Heart right ventricle (tissue), 16 donors: Measurements from ENCODE around the gene CYGB. TPM values are rescaled to one million over a fixed set of nuclear protein-coding genes. Genes with fewer than 3 reads are reported as not detected.

Experiments used
- ATAC-seq, 8 donors: fragments of 200-7000 bp; cut with Tn5 transposase; one replicate each; pipeline ENCODE4 v1.9.1; 2020; ENCODE audit warnings: mild to moderate bottlenecking in 8 of 8, moderate library complexity in 8 of 8, moderate number of reproducible peaks in 1 of 8
- DNase-seq, 2 donors: peaks; one replicate each; pipeline ENCODE4 v3.0.0-alpha.2; 2020
- H3K27ac ChIP-seq, 10 donors: fragments of 200-600 bp; sonication (generic) in 2 of 10; one replicate each; pipeline versions ENCODE4 v1.5.0 to v1.8.0; 2020 to 2022; ENCODE audit warnings: mild to moderate bottlenecking in 3 of 10
- H3K27me3 ChIP-seq, 7 donors: fragments of 200-600 bp; one replicate each; pipeline ENCODE4 v1.8.0; 2021 to 2022; ENCODE audit warnings: mild to moderate bottlenecking in 2 of 7
- H3K36me3 ChIP-seq, 9 donors: fragments of 200-600 bp; sonication (generic) in 1 of 9; one replicate each; pipeline versions ENCODE4 v1.5.0 to v1.8.0; 2020 to 2022; ENCODE audit warnings: mild to moderate bottlenecking in 2 of 9
- H3K4me1 ChIP-seq, 9 donors: fragments of 200-600 bp; sonication (generic) in 1 of 9; one replicate each; pipeline versions ENCODE4 v1.5.0 to v1.8.0; 2020 to 2022; ENCODE audit warnings: mild to moderate bottlenecking in 4 of 9
- H3K4me3 ChIP-seq, 10 donors: fragments of 200-600 bp; sonication (generic) in 2 of 10; one replicate each; pipeline versions ENCODE4 v1.5.0 to v1.8.0; 2020 to 2022; ENCODE audit warnings: mild to moderate bottlenecking in 7 of 10, moderate library complexity in 2 of 10
- H3K9me3 ChIP-seq, 11 donors: fragments of 200-600 bp in 10 of 11; sonication (generic) in 2 of 11; one replicate each; pipeline versions ENCODE4 v1.5.0 to v1.8.0; 2013 to 2022; ENCODE audit warnings: mild to moderate bottlenecking in 2 of 11, control low read depth in 1 of 11, moderate library complexity in 1 of 11
- WGBS, 2 donors: extraction: QIAGEN DNeasy Blood & Tissue Kit; methylation state at CpG; one replicate each; pipeline ENCODE4 v1.1.7; 2013; ENCODE audit warnings: inconsistent platforms in 1 of 2; 5-methylcytosine and 5-hydroxymethylcytosine counted together
- intact Hi-C, 10 donors: fragments of 100-400 bp; cut with DNase I; formaldehyde crosslinking; loops; one replicate each; pipeline versions ENCODE4 v1.11.1 to v1.14.2; 2022
- polyA plus RNA-seq, 2 donors: library from polyadenylated mRNA; stranded (reverse); fragments of 200-250 nt; gene quantifications; one replicate each; pipeline ENCODE4 v1.2.3, GENCODE V29; 2013
- total RNA-seq, 10 donors: library from RNA; stranded (reverse); fragmentation: NEBNext Ultra II Directional in 3 of 10; extraction: Animal tissue kit (Norgen Biotek cat#: 25700) in 3 of 10; gene quantifications; one replicate each; pipeline versions ENCODE4 v1.2.1 to v1.2.4, GENCODE V29; 2021 to 2023
- TF ChIP-seq, protein P1 (sequence below), 9 donors: fragments of 200-600 bp; sonication (generic) in 2 of 9; IDR thresholded peaks; one replicate each; pipeline versions ENCODE4 v1.5.0 to v1.8.0; 2021 to 2022; ENCODE audit warnings: antibody characterized with exemption in 9 of 9, mild to moderate bottlenecking in 5 of 9, moderate library complexity in 1 of 9
- donor health status: Arrhythmogenic right ventricular cardiomyopathy.
- donor health status: ischemic (EF 13 %, LVEDD 7.1; RV severe dilation, severe dysfunction).
- donor health status: healthy with polysubstance abuse.
- donor health status: DM: no; HTN: yes; CAD: no.
- donor health status: DM: no; HTN: no; CAD: no.
- donor health status: ischemic (EF 25% LVEDD 6.9; RV normal size, moderate dysfunction).
- donor health status: ischemic (EF 25% LVEDD 5.7; RV mildly dilated, moderate dysfunction).
- donor health status: healthy.
- donor health status: DM: yes; HTN: yes; CAD: no.
- donor health status: Ischemic cardiomyopathy.
- donor health status: ischemic (EF 35%, LVEDD 5.7; RV mildly dilated, moderate dysfunction).
- donor health status: nonischemic (EF 11% LVEDD 7.7; RV severe dilation, severe dysfunction).
- donor health status: DM: yes; HTN: yes; CAD: no.
- donor health status: PGD.
- donor health status: ischemic (EF 29% LVEDD 5.4; RV normal size, mild dysfunction).
- donor health status: nonischemic (EF 23%, LVEDD 6.1; RV moderate dilation, normal function).

Gene CYGB
- total and polyA plus RNA-seq, 12 donors, result 9.3 to 57.7 (median 21.1) TPM

DNA sequence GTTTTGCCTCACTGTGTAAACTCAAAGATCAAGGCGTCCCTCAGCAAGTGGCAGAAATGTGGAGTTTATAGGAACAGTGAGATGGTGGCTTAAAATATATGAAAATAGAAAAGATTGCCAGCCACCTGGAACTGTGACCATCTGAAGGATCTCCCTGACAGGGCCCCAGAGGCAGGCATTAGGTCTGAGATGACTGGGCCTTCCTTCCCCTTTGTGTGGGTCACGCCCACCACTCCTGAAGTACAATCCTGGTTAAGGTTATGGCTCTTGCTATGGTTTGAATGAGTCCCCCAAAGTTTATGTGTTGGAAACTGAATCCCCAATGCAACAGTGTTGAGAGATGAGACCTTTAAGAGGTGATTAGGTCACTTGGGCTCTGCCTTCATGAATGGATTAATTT, 41.8 kb upstream of the CYGB start:
- ATAC-seq (no peak), DNase-seq (no peak)
- Histone ChIP-seq H3K27me3 (peaks cover 0 to 4% (median 0%) of the 10 kb centered on the region in 7 donors), H3K36me3 (no peaks in the 10 kb centered on the region), H3K4me1 (peaks cover 0 to 5% (median 0%) of the 10 kb centered on the region in 9 donors), H3K4me3 (no peak overlapping the region), H3K9me3 (no peaks in the 10 kb centered on the region), H3K27ac (no peak overlapping the region)
- 93 to 100% methylated on average over 2 of the region's 2 CpGs for WGBS, 2 donors
- TF ChIP-seq, protein P1, sequence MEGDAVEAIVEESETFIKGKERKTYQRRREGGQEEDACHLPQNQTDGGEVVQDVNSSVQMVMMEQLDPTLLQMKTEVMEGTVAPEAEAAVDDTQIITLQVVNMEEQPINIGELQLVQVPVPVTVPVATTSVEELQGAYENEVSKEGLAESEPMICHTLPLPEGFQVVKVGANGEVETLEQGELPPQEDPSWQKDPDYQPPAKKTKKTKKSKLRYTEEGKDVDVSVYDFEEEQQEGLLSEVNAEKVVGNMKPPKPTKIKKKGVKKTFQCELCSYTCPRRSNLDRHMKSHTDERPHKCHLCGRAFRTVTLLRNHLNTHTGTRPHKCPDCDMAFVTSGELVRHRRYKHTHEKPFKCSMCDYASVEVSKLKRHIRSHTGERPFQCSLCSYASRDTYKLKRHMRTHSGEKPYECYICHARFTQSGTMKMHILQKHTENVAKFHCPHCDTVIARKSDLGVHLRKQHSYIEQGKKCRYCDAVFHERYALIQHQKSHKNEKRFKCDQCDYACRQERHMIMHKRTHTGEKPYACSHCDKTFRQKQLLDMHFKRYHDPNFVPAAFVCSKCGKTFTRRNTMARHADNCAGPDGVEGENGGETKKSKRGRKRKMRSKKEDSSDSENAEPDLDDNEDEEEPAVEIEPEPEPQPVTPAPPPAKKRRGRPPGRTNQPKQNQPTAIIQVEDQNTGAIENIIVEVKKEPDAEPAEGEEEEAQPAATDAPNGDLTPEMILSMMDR (IDR thresholded peaks at IDR 0.05), result no peak
- intact Hi-C loops, result no loop called here

GRCh38 chr17:76578376-76578775, 40.9 kb upstream of the CYGB start:
- H3K36me3 ChIP-seq, result no peaks in the 10 kb centered on the region
- ATAC-seq, result no peak
- TF ChIP-seq, protein P1 (IDR thresholded peaks at IDR 0.05), result no peak
- peaks cover 0 to 5% (median 0%) of the 10 kb centered on the region in 9 donors for H3K4me1 ChIP-seq
- WGBS, 2 donors, result 81 to 88% methylated on average over 5 of the region's 5 CpGs
- H3K27ac ChIP-seq, result no peak overlapping the region
- no peak for DNase-seq
- H3K27me3 ChIP-seq, result no peaks in the 10 kb centered on the region
- intact Hi-C loops, result no loop called here
- no peaks in the 10 kb centered on the region for H3K9me3 ChIP-seq
- no peak overlapping the region for H3K4me3 ChIP-seq

DNA sequence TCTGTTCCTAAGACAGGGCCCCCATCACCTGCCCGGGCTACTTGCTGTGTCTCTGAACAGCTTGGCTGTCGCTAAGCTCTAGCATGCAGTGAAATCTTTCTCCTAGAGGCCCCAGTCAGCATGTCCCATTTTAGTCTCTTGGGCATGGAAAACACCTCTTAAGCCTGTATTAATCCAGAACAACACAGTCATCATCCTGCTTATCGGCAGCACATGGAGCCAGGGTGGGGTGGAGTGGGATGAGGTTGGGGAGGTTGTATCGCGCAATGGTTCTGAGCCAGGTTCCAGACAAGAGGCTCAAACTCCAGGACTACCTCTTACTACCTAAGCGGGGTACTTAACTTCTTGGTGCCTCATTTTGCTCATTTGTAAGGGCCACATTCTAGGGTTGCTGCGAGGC, 40.4 kb upstream of the CYGB start:
- H3K27me3 ChIP-seq, result no peaks in the 10 kb centered on the region
- no peaks in the 10 kb centered on the region for H3K9me3 ChIP-seq
- H3K36me3 ChIP-seq, result no peaks in the 10 kb centered on the region
- TF ChIP-seq, protein P1 (IDR thresholded peaks at IDR 0.05), result no peak
- ATAC-seq (no peak), DNase-seq (no peak)
- intact Hi-C loops, result no loop called here
- H3K4me3 ChIP-seq, result no peak overlapping the region
- 94 to 99% methylated on average over 7 of the region's 7 CpGs for WGBS, 2 donors
- no peak overlapping the region for H3K27ac ChIP-seq
- H3K4me1 ChIP-seq, result peaks cover 0 to 5% (median 0%) of the 10 kb centered on the region in 9 donors

DNA sequence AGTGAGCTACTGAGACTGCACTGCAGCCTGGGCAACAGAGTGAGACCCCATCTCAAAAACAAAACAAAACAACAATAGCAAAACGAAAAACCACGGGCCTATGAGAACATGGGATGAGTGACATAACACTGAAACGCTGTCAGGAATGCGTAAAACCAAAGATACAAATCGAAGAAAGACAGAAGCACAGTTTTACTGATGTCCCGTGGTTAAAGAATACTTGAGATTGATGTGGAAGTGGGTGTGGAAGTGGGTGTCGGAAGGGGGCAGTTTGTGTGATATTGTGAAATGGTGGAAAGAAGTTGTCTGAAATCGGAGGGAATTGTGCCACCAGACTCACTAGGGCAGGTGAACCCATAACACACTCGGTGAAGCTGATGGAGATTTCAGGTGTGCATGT, 38.7 kb upstream of the CYGB start:
- DNase-seq (no peak), ATAC-seq (no peak)
- Histone ChIP-seq H3K27ac (no peak overlapping the region), H3K9me3 (no peaks in the 10 kb centered on the region), H3K4me3 (no peak overlapping the region), H3K36me3 (no peaks in the 10 kb centered on the region), H3K27me3 (no peaks in the 10 kb centered on the region), H3K4me1 (peaks cover 0 to 5% (median 0%) of the 10 kb centered on the region in 9 donors)
- 89 to 93% methylated on average over 9 of the region's 9 CpGs for WGBS, 2 donors
- intact Hi-C loops, result no loop called here
- TF ChIP-seq, protein P1 (IDR thresholded peaks at IDR 0.05), result no peak
